LNCAP (cell line): Measurements from ENCODE around the gene SASS6.

Experiments
- TF ChIP-seq, protein P1 (sequence below): fragments of 450-650 bp; IDR thresholded peaks from 2 replicates; pipeline ENCODE4 v1.5.1; 2017; ENCODE audit warnings: mild to moderate bottlenecking

SASS6 gene

GRCh38 chr1:100162881-100163280 lies 30.2 kb upstream of the SASS6 start:
- TF ChIP-seq, protein P1, sequence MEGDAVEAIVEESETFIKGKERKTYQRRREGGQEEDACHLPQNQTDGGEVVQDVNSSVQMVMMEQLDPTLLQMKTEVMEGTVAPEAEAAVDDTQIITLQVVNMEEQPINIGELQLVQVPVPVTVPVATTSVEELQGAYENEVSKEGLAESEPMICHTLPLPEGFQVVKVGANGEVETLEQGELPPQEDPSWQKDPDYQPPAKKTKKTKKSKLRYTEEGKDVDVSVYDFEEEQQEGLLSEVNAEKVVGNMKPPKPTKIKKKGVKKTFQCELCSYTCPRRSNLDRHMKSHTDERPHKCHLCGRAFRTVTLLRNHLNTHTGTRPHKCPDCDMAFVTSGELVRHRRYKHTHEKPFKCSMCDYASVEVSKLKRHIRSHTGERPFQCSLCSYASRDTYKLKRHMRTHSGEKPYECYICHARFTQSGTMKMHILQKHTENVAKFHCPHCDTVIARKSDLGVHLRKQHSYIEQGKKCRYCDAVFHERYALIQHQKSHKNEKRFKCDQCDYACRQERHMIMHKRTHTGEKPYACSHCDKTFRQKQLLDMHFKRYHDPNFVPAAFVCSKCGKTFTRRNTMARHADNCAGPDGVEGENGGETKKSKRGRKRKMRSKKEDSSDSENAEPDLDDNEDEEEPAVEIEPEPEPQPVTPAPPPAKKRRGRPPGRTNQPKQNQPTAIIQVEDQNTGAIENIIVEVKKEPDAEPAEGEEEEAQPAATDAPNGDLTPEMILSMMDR, result no peak

- TF ChIP-seq, protein P1, result no peak
These were observed 19.5 kb upstream of the SASS6 start for GRCh38 chr1:100152271-100152670.

DNA sequence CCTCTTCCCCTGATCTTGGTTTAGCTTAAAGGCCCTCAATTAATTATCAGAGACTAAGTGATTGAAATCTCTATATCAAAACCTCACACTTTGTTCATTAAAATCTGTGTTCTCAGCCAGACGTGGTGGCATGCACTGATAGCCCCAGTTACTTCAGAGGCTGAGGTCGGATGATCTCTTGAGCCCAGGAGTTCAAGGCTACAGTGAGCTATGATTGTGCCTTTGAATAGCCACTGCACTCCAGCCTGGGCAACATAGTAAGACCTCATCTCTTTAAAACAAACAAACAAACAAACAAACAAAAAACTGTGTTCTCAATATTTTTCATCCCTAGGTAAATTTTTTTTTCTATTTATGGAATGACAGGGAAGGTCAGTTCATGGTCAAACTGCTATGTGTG lies 18.9 kb upstream of the SASS6 start:
- TF ChIP-seq, protein P1, result no peak

DNA sequence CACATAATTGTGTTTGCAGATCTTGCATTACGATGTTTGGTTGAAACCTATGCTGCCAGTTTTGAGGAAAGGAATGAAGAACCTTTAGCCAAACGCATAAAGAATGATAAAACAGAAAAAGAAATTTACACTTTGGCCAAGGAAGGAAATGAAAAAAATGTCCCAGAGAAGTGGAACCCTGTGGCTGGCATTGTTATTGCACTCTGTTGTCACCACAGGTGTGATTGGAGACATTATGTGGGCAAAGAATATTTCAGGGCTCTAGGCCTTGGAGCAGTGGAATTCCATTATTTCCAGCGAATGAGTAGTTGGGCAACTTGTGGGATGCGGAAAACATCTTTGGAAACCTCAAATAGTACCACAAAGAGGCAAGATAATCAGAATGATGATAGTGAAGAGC lies 15.1 kb upstream of the SASS6 start:
- TF ChIP-seq, protein P1, result no peak

DNA sequence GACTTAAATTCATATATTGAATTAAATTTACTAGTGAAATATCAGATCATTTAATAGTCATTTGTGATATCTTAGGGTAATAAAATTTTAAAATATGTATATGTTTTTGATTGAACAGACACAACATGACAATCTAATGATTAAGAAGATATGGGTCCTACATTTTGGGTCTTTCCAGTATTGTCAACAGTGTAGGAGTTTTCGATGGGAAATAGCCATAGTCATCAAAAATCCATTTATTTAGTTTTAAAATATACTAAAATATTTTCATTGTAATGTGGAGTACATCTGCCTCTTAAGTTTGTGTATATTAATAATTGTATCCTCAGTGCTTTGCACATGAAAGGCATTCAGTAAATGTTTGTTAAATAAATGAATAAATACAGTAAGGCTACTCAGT lies 14.2 kb upstream of the SASS6 start:
- TF ChIP-seq, protein P1, result no peak

- TF ChIP-seq, protein P1, result no peak
These were observed 12.4 kb upstream of the SASS6 start for GRCh38 chr1:100145116-100145515.

DNA sequence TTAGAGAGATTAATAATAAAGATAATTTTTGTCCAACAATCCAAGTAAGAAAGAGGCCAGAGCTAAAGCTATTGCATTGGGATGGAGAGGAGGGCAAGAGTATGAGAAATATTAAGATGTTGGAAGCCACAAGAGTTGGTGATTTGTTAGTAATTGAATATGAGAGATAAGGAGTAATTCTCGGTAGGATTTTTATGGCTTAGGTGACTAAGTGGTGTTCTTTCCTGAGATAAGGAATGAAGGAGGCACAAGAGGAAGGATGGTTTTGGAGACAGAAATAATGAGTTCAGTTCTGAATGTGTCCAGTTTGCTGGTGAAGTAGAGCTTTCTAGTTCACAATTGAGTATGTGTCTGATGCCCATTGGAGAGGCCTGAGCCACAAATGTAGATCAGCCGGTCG lies 9.6 kb upstream of the SASS6 start:
- TF ChIP-seq, protein P1, result no peak

DNA sequence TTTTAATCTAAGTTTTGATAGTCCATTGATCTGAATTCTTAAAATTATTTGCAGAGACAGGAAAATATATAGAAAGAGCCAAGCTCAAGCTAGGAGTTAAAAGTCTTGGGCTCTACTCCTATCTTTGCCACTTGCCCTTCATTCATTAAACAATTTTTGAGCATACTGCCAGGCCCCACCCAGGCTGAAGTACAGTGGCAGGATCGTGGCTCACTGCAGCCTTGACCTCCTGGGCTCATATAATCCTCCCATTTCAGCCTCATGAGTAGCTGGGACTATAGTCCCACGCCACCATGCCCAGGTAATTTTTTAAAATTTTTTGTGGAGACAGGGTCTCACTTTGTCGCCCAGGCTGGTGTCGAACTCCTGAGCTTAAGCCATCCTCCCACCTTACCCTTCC lies 8.5 kb upstream of the SASS6 start:
- TF ChIP-seq, protein P1, result no peak
